PFSK-1 (cell line): ENCODE data around the gene SVOPL.

Experiments used
- POLR2AphosphoS5 ChIP-seq: IDR thresholded peaks from 2 replicates; pipeline ENCODE4 v1.6.1; 2012; ENCODE audit warnings: low read depth, mild to moderate bottlenecking, control low read depth, low read length, moderate library complexity
- REST ChIP-seq, 2 experiments: IDR thresholded peaks; 2 replicates each; pipeline versions ENCODE4 v1.6.1 to v1.8.0; 2011 to 2012; ENCODE audit warnings: low read depth in 2 of 2, low read length in 2 of 2, control low read depth in 1 of 2, inconsistent platforms in 1 of 2, mild to moderate bottlenecking in 1 of 2, moderate library complexity in 1 of 2; ENCODE audit not compliant: insufficient read depth in 1 of 2
- SIN3A ChIP-seq: IDR thresholded peaks from 2 replicates; pipeline ENCODE4 v1.6.1; 2012; ENCODE audit warnings: mild to moderate bottlenecking, low read length, moderate library complexity, borderline replicate concordance; ENCODE audit not compliant: insufficient read depth
- TAF1 ChIP-seq: IDR thresholded peaks from 2 replicates; pipeline ENCODE4 v1.6.1; 2012; ENCODE audit warnings: low read length, control low read depth, borderline replicate concordance; ENCODE audit not compliant: insufficient read depth

DNA sequence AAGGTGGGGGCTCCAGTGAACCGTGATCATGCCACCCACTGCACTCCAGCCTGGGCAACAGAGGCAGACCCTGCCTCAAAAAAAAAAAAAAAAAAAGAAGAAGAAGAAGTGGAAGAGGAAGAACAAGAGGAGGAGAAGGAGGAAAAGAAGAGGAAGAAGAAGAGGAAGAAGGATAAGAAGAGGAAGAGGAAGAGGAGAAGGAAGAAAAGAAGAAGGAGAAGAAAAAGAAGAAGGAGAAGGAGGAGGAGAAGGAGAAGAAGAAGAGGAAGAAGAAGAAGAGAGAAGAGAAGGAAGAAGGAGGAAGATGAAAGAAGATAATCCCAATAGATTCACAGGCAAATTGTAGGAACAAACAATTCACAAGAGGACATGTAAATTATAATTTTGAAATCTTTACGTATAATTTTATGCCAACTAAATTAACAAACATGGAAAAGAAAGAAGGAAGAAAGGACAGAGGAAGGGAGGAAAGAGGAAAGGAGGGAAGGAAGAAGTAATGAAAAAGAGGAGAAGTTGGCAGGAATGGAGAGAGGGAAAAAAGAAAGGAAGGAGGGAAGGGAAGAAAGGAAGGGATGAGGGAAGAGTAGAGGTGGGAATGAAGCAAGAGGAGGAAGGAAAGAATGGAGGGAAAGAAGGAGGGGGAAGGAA, 3.5 kb downstream of the SVOPL start:
- TF ChIP-seq REST (IDR thresholded peaks at IDR 0.05; ENCODE audit: insufficient read depth in 1 of 2, low read depth in 2 of 2, low read length in 2 of 2) (no peak), TAF1 (no peak), POLR2AphosphoS5 (no peak), SIN3A (no peak)
